ENCODE data around the gene CYFIP1. TPM values are rescaled to one million over a fixed set of nuclear protein-coding genes. Genes with fewer than 3 reads are reported as not detected.

Gene CYFIP1
- total RNA-seq, 1 experiment from 2014 or later = 84.2 TPM

DNA sequence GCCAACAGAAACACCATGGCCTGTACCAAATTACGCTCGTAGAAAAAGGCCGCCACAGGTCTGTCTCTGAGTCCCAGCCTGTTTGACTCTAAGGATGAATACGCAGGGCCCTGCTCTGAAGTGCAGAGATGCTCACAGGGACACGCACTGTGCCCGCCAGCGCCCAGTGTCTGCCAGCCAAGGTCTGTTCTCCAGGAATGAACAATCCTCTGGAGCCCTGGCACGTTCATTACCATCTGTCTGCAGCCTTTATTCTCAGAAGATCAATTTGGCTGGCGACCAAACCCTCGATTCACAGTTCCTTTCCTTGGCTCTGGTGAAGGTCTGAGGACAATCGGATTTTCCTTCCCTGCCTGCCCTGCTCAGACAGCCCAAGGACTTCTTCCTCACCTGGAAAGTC, 75.4 kb downstream of the CYFIP1 start:
- H3K36me3 ChIP-seq (replicated peaks; ENCODE audit: control insufficient read depth, insufficient read depth, low read length) = peaks cover 14% of the 10 kb centered on the region
- no peak for DNase-seq
- no peak overlapping the region for H3K4me3 ChIP-seq (ENCODE audit: insufficient read depth, low read depth, low read length)
- no peaks in the 10 kb centered on the region for H3K27me3 ChIP-seq (ENCODE audit: control insufficient read depth, insufficient read depth, low read length)

DNA sequence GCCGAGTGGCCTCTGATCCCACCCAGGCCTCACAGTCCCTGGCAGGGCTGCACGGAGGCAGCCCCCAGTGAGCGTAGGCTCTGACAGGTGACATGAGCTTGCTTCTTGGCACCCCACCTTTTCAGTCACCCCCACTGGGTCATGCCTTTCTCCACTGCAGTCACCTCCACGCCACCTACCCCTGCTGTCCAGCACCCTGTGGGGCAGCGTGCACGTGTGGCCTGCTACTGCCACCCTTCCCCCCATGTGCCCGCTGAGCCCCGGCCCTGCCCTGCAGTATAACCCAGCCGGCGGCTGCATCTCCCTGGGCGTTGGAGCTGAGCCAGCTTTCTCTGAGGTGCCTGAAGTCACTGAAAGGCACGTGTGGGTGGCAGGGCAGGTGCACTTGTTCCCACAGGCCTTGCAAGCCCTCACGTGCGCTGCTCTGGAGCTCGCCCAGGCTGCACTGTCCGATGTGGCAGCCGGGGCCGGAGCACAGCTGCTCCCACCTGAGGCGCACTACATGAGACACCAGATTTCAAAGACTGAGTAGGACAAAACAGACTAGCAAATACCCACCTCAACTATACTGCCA, 76.1 kb downstream of the CYFIP1 start:
- Histone ChIP-seq H3K36me3 (replicated peaks; ENCODE audit: control insufficient read depth, insufficient read depth, low read length) (peaks cover 12% of the 10 kb centered on the region), H3K4me3 (ENCODE audit: insufficient read depth, low read depth, low read length) (no peak overlapping the region), H3K27me3 (ENCODE audit: control insufficient read depth, insufficient read depth, low read length) (no peaks in the 10 kb centered on the region)
- DNase-seq = peak; percentile 40

DNA sequence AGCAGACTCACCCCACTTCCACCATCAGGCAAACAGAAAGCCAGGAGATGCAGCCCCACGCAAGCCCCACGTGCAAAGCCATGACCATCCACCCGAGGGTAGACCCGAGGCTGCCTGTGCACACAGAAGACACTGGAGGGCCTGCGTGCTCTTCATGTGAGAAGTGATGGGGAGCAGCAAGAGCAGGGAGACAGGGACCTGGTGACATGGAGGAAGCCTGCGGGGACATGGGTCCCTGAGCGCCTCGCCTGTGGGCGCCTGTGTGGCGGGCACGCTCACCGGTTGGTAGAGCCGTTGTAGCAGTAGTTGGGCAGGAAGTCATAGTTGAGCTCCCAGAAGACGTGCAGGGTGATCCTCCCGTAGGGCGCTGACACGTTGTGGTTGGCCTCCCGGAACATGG, 76.7 kb downstream of the CYFIP1 start:
- Histone ChIP-seq H3K4me3 (ENCODE audit: insufficient read depth, low read depth, low read length) (no peak overlapping the region), H3K27me3 (ENCODE audit: control insufficient read depth, insufficient read depth, low read length) (no peaks in the 10 kb centered on the region), H3K36me3 (replicated peaks; ENCODE audit: control insufficient read depth, insufficient read depth, low read length) (peaks cover 11% of the 10 kb centered on the region)
- DNase-seq = peak; percentile 37

DNA sequence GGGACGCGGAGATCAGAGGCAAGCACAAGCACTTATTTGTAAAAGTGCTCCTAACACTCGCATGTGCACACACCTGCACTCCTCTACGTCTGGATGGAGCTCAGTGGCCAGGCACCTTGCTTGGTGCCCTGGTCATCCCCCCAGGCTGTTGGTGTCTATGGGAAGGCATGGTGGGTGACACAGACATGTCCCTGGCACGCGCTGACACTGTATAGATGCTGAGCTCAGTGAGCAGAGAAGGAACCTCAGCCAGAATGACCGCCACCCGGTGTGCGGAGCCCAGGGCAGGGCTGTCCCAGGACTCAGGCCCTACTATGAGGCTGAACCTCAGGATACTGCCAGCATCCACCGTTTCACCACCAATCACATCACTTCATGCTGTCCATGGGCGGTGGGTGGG, 77.2 kb downstream of the CYFIP1 start:
- Histone ChIP-seq H3K27me3 (ENCODE audit: control insufficient read depth, insufficient read depth, low read length) (no peaks in the 10 kb centered on the region), H3K4me3 (ENCODE audit: insufficient read depth, low read depth, low read length) (no peak overlapping the region), H3K36me3 (replicated peaks; ENCODE audit: control insufficient read depth, insufficient read depth, low read length) (peaks cover 11% of the 10 kb centered on the region)
- peak; percentile 19 for DNase-seq

DNA sequence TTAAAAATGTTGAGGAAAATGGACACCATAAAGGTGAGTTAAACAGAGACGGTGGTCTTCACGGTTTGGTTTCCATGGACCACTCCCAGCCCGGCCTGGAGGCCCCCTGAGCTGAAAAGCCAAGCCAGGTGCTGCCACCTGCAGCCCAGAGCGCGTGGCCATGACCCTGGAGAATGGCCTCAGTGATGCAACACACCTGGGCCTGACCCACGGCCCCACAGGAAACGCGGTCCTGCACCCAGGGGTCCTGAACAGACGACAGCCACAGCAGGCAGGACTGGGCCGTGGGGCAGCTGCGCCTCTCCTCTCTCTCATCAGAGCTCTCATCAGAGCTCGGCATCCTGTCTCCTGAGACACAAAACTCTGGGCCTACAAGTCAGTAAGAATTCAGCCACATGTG, 77.6 kb downstream of the CYFIP1 start:
- peaks cover 11% of the 10 kb centered on the region for H3K36me3 ChIP-seq (replicated peaks; ENCODE audit: control insufficient read depth, insufficient read depth, low read length)
- no peaks in the 10 kb centered on the region for H3K27me3 ChIP-seq (ENCODE audit: control insufficient read depth, insufficient read depth, low read length)
- DNase-seq = peak; percentile 84
- H3K4me3 ChIP-seq (ENCODE audit: insufficient read depth, low read depth, low read length) = no peak overlapping the region

DNA sequence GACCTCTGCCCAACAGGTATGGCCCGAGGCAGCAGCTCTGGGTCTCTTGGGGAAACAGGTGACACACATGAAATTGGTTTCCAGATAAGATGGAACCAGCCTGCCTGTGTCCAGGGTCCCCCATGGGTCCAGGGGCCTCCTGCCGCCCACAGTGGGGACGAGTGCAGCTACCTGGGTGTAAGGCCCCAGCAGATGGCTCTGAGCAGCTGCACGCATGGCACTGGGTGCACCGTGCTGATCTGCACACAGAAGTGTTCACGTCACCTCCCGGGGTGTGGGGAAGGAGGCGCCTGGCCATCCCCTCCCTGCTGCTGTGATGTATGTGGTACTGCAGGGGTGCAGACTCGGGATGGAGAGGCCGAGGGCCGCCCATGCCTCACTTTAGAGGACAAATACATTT, 78.1 kb downstream of the CYFIP1 start:
- Histone ChIP-seq H3K36me3 (replicated peaks; ENCODE audit: control insufficient read depth, insufficient read depth, low read length) (peaks cover 11% of the 10 kb centered on the region), H3K27me3 (ENCODE audit: control insufficient read depth, insufficient read depth, low read length) (no peaks in the 10 kb centered on the region), H3K4me3 (ENCODE audit: insufficient read depth, low read depth, low read length) (no peak overlapping the region)
- peak; percentile 24 for DNase-seq

DNA sequence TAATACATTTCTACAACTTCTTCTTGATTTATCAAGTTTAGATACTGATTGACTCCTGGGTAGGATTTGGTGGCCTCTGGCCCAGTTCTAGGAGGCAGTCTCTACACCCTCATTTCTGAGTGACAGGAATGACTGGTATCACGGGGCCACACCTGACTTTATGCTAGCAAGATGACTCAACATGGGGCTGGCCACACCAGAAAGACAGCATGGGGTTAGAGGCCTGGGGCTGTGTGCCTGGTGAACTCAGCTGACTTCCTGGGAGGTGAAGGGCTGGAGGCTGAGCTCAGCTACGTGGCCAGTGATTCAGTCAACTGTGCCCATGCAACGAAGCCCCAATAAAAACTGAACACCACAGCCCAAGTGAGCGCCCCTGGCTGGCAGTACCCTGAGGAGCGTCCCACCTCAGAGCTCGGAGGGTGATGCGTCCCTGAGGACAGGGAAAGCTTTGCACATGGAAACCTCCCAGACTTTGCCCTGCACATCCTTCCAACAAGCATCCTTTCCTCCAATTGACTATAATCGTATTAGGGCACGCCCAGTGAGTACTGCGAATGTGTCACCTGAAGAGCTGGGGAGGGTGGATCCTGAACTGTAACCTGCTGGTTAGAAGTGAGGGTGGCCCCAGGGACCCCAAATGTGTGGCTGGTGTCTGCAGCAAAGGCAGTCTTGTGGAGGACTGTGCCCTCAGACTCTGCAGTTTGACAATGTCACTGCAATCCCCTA, 84.5 kb downstream of the CYFIP1 start:
- Histone ChIP-seq H3K4me3 (ENCODE audit: insufficient read depth, low read depth, low read length) (no peak overlapping the region), H3K36me3 (replicated peaks; ENCODE audit: control insufficient read depth, insufficient read depth, low read length) (peaks cover 6% of the 10 kb centered on the region), H3K27me3 (ENCODE audit: control insufficient read depth, insufficient read depth, low read length) (no peaks in the 10 kb centered on the region)
- DNase-seq = no peak

DNA sequence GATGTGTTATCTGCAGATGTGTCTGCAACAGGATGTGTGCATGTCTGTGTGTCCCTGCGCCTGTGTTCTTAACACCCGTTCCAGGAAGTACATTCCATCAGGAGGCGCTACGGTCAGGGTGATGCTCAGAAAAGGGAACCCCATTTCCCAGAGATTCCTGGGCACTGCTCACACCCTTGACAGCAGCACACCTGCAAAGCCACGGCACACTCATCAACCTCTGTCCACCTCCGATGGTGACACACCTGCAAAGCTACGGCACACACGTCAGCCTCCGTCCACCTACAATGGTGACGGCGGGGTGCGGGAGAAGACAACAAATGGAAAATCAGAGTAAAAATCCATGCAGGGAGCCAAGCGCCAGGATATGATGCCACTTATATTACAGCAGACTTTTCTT, 86.3 kb downstream of the CYFIP1 start:
- Histone ChIP-seq H3K4me3 (ENCODE audit: insufficient read depth, low read depth, low read length) (no peak overlapping the region), H3K27me3 (ENCODE audit: control insufficient read depth, insufficient read depth, low read length) (no peaks in the 10 kb centered on the region), H3K36me3 (replicated peaks; ENCODE audit: control insufficient read depth, insufficient read depth, low read length) (peaks cover 3% of the 10 kb centered on the region)
- DNase-seq = no peak

DNA sequence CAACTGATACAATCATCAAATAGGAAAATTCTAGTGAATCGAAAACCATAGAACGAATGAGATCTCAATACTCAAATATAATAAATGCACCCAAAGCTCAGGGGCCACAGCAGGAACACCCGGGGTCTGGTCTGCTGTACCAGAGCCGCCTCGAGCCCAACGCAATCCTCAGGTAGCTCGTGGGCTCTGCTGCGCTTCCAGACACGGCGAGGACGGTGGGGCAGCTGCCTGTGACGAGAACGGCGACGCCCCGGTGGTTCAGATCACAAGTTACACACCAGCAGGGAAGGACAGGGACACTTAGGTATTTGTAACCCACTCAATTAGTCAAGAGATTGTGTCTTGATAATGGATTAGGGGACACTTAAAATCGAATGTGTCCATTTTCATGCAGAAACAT, 87.1 kb downstream of the CYFIP1 start:
- no peak for DNase-seq
- Histone ChIP-seq H3K4me3 (ENCODE audit: insufficient read depth, low read depth, low read length) (no peak overlapping the region), H3K27me3 (ENCODE audit: control insufficient read depth, insufficient read depth, low read length) (no peaks in the 10 kb centered on the region), H3K36me3 (replicated peaks; ENCODE audit: control insufficient read depth, insufficient read depth, low read length) (peaks cover 3% of the 10 kb centered on the region)

DNA sequence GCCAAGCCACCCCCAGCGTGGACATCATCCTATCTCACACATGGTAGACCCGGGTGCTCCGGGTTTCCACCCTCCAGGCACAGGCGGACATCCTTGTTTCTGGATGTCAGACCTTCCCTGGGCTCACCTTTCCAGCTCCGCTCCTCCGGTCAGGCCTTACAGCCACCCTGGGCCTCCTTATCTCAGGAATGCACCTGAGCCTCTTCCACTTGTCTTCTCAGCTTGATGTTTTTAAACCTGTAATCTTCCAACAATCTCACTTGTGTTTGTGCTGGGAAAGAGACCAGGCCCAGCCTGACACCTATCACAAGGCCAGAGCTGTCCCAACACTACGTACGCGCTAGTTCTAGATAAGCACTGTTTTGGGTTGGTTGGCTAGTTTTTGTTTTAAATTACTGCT, 87.8 kb downstream of the CYFIP1 start:
- no peak overlapping the region for H3K4me3 ChIP-seq (ENCODE audit: insufficient read depth, low read depth, low read length)
- DNase-seq = no peak
- H3K27me3 ChIP-seq (ENCODE audit: control insufficient read depth, insufficient read depth, low read length) = no peaks in the 10 kb centered on the region
- H3K36me3 ChIP-seq (replicated peaks; ENCODE audit: control insufficient read depth, insufficient read depth, low read length) = peaks cover 3% of the 10 kb centered on the region

DNA sequence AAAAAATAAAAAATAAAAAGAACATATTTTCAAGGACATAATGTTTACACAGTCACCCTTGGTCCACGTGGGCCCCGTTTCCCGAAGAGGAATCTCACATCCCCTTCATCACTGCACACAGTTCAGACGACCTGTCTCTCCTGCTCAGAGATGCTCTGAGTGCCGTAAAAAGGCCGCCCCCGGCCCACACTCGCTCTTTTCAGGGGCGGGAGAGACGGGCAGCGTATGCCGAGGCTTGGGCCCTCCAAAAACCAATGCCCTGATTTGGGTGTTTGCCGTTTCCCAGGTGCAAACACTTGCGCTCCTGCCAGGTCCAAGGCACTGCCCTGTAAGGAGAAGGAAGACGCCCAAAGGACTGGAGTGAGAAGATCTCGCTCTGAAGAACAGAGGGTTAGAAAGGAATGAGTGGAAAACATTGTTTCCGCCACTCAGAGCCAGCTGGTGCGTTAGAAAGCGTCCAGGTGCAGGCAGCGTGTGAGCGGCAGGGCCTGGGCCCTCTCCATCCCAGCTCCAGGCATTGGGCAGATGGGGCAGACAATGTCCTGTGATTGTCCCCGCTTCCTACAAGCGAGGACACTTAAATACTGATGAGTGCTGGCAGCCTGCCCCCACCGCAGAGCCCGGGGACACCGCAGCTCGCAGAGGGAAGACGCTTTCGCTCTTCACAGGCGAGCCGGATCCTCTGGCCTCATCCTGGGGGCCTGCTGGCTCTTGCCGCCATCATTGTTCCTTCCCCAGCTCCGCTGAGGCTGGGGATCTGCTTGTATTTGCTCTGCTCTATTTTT, 88.5 kb downstream of the CYFIP1 start:
- no peaks in the 10 kb centered on the region for H3K27me3 ChIP-seq (ENCODE audit: control insufficient read depth, insufficient read depth, low read length)
- H3K4me3 ChIP-seq (ENCODE audit: insufficient read depth, low read depth, low read length) = no peak overlapping the region
- H3K36me3 ChIP-seq (replicated peaks; ENCODE audit: control insufficient read depth, insufficient read depth, low read length) = peaks cover 3% of the 10 kb centered on the region
- no peak for DNase-seq

DNA sequence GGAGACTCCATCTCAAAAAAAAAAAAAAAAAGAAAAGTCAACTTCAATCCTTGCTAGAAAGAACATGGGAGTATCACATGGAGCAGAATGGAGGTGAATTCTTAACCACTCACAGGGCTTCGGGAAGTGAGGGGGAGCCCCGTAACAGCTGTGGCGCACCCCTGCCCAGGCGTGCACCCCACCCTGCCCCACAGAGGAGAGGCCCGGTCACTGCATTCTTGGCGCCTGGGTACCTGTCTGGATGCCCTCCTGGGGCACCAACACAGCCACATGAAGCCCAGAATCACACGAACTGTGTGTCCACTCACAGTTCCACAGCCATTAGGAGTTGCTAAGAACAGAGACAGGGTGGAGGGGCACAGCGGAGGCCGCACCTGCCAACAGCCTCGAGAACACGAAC, 89.9 kb downstream of the CYFIP1 start:
- Histone ChIP-seq H3K27me3 (ENCODE audit: control insufficient read depth, insufficient read depth, low read length) (no peaks in the 10 kb centered on the region), H3K36me3 (replicated peaks; ENCODE audit: control insufficient read depth, insufficient read depth, low read length) (peaks cover 3% of the 10 kb centered on the region)

DNA sequence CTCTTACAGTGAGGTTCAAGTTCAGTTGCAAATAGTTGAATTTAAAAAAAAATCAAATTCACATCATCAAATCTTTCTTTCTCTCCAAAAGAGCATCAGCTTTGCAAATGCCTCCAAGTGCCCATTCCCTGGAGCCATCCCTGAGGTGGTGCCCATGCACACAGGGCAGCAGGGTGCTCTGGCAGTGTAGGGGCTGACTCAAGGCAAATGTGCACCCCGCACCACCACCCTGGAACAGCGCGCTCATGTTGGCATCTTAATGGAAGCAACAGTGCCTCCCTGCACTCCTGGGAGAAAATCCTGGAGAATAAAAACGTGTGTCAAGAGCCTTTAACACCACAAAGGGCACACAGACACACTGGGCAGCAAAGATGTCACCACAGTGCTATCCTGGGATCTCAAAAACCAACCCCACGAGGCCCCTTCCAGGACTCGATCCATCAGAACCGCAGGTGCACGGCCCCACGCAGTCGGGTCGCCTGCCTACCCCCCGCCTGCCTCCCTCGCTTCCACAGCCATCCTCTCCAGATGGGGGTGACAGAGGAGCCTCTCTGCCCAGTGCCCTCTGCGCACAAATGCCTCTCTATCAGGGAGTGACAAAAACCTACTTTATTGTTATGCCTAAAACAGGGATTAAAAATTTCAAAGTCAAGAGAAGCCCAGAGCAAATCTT, 90.9 kb downstream of the CYFIP1 start:
- peaks cover 3% of the 10 kb centered on the region for H3K36me3 ChIP-seq (replicated peaks; ENCODE audit: control insufficient read depth, insufficient read depth, low read length)
- DNase-seq = peak; percentile 56
- no peaks in the 10 kb centered on the region for H3K27me3 ChIP-seq (ENCODE audit: control insufficient read depth, insufficient read depth, low read length)
- no peak overlapping the region for H3K4me3 ChIP-seq (ENCODE audit: insufficient read depth, low read depth, low read length)

More for the DNA sequence above, 89.9 kb downstream of the CYFIP1 start:
- no peak overlapping the region for H3K4me3 ChIP-seq (ENCODE audit: insufficient read depth, low read depth, low read length)
- DNase-seq = no peak

DNA sequence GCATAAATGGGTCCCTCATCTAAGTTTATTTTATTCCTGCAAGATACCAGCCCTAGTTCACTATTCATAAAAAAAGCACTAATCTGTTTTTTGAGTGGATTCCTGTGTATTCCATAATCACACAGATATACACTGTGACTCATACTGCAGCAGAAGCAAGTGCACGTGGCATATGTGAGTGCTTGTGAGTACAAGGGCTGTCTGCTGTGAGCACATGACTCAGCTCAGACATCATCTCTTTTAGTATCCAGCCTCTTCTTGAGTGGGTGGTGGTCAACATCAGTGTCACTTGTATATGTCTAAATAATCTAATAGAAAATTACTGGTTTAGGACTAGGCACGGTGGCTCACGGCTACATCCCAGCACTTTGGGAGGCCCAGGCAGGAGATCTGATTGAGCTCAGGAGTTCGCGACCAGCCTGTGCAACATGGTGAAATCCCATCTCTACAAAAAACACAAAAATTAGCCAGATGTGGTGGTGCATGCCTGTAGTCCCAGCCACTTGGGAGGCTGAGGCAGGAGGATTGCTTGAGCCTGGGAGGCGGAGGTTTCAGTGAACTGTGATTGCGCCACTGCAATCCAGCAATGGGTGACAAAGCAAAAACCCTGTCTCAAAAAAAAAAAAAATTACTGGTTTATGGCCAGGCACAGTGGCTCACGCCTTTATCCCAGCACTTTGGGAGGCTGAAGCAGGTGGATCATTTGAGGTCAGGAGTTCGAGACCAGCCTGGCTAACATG, 91.9 kb downstream of the CYFIP1 start:
- Histone ChIP-seq H3K27me3 (ENCODE audit: control insufficient read depth, insufficient read depth, low read length) (no peaks in the 10 kb centered on the region), H3K4me3 (ENCODE audit: insufficient read depth, low read depth, low read length) (no peak overlapping the region), H3K36me3 (replicated peaks; ENCODE audit: control insufficient read depth, insufficient read depth, low read length) (peaks cover 2% of the 10 kb centered on the region)
- no peak for DNase-seq
